Smooth muscle cell (in vitro differentiated cells): ENCODE data around the gene SLC25A34. TPM values are rescaled to one million over a fixed set of nuclear protein-coding genes. Genes with fewer than 3 reads are reported as not detected.
A peak's percentile ranks its signal among the peaks of the same experiment; 100 is the strongest.

Experiments used
- DNase-seq: peaks from one replicate; lab custom pipeline; 2025; ENCODE audit not compliant: unreplicated experiment; lab: John Stamatoyannopoulos, UW
- H2AFZ ChIP-seq: fragments of 200-600 bp; sonication (generic); 2 replicates; pipeline ENCODE4 v1.6.0; 2016; ENCODE audit warnings: antibody characterized with exemption, low read depth, mild to moderate bottlenecking
- H3F3A ChIP-seq: fragments of 200-600 bp; sonication (generic); 2 replicates; pipeline ENCODE4 v1.6.0; 2017; ENCODE audit warnings: antibody characterized with exemption, low read depth
- H3K27ac ChIP-seq: fragments of 200-600 bp; sonication (generic); 2 replicates; pipeline ENCODE4 v1.5.1; 2016; ENCODE audit warnings: low read depth, mild to moderate bottlenecking
- H3K27me3 ChIP-seq: fragments of 200-600 bp; sonication (generic); 2 replicates; pipeline ENCODE4 v1.6.1; 2016; ENCODE audit warnings: low read depth, mild to moderate bottlenecking
- H3K36me3 ChIP-seq: fragments of 200-600 bp; sonication (generic); 2 replicates; pipeline ENCODE4 v1.5.1; 2016; ENCODE audit warnings: low read depth
- H3K4me1 ChIP-seq: fragments of 200-600 bp; sonication (generic); 2 replicates; pipeline ENCODE4 v1.5.1; 2016; ENCODE audit warnings: low read depth
- H3K4me2 ChIP-seq: fragments of 200-600 bp; sonication (generic); 2 replicates; pipeline ENCODE4 v1.6.0; 2016; ENCODE audit warnings: mild to moderate bottlenecking
- H3K4me3 ChIP-seq: fragments of 200-600 bp; sonication (generic); 2 replicates; pipeline ENCODE4 v1.5.1; 2016; ENCODE audit warnings: mild to moderate bottlenecking
- H3K79me2 ChIP-seq: fragments of 200-600 bp; sonication (generic); 2 replicates; pipeline ENCODE4 v1.6.0; 2016; ENCODE audit warnings: low read depth, mild to moderate bottlenecking
- H3K9ac ChIP-seq: fragments of 200-600 bp; sonication (generic); 2 replicates; pipeline ENCODE4 v1.6.0; 2016; ENCODE audit warnings: low read depth
- H3K9me3 ChIP-seq: fragments of 200-600 bp; sonication (generic); replicated peaks from 2 replicates; pipeline ENCODE4 v1.5.1; 2016; ENCODE audit warnings: low read depth
- H4K20me1 ChIP-seq: fragments of 200-600 bp; sonication (generic); 2 replicates; pipeline ENCODE4 v1.6.0; 2016; ENCODE audit warnings: low read depth
- CTCF ChIP-seq: fragments of 200-600 bp; sonication (generic); IDR thresholded peaks from 2 replicates; pipeline ENCODE4 v1.5.1; 2017; ENCODE audit warnings: borderline replicate concordance, mild to moderate bottlenecking, antibody characterized with exemption; ENCODE audit not compliant: insufficient read depth, poor library complexity, severe bottlenecking
- WGBS: methylation state at CpG from one replicate; pipeline ENCODE4 v1.1.7; 2016; ENCODE audit warnings: low lambda C conversion rate; 5-methylcytosine and 5-hydroxymethylcytosine counted together
- polyA plus RNA-seq: library from polyadenylated mRNA; unstranded; fragments of >200 nt; fragmentation: Nextera tagmentation; extraction: Ambion mirVana; gene quantifications from 2 replicates; pipeline ENCODE4 v1.2.1, GENCODE V29; 2016
- total RNA-seq: library from RNA; depleted of rRNA; stranded (reverse); fragments of >200 nt; gene quantifications from 2 replicates; pipeline ENCODE4 v1.2.3, GENCODE V29; 2014

Gene SLC25A34
- total and polyA plus RNA-seq, 2 experiments from 2014 or later: 0.76 to 1.6 TPM

- no peak overlapping the region for H3K9ac ChIP-seq
- WGBS: 95% methylated on average over 15 of the region's 15 CpGs
- H3K27ac ChIP-seq: no peak overlapping the region
- H4K20me1 ChIP-seq: peaks cover 78% of the 10 kb centered on the region
- H3K4me3 ChIP-seq: no peak overlapping the region
- DNase-seq: no peak
- H3F3A ChIP-seq: peaks cover 8% of the 10 kb centered on the region
- no peak overlapping the region for H3K4me2 ChIP-seq
- H3K9me3 ChIP-seq: no peaks in the 10 kb centered on the region
- peaks cover 16% of the 10 kb centered on the region for H3K4me1 ChIP-seq
- no peaks in the 10 kb centered on the region for H3K27me3 ChIP-seq
- no peak for TF ChIP-seq CTCF
- peaks cover 46% of the 10 kb centered on the region for H3K79me2 ChIP-seq
- H3K36me3 ChIP-seq: no peaks in the 10 kb centered on the region
- H2AFZ ChIP-seq: no peak overlapping the region
Measured at GRCh38 chr1:15764890-15765289, 28.8 kb downstream of the SLC25A34 start.

DNA sequence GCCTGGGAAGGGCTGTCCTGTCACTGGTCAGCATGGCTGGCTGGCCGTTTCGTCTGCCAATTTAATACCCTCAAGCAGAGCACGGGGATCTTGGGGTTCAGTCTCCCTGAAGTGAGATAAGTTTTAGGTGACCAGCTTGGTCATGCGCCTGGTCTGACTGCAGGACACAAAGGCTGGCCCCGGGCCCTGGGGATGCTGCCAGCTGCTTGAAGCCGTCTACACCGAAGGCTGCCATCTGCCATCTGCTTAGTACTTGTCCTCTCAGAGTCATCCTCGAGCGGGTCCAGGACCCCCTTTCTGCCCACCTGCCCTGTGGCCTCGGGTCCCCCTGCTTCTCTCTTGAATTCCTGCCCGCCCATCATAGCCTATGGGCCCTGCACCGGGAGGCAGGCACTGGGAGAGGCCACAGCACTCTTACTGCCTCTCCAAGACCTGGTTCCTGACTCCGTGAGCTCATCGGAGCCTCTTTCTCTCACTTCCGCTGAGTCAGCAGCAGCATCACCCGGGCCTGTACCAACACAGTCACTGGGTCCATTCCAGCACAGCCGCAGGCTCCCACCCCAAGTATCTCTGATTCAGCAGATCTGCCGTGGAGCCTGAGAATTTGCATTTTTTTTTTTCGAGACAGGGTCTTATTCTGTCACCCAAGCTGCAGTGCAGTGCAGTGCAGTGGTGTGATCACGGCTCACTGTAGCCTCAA, 29.6 kb downstream of the SLC25A34 start:
- Histone ChIP-seq H2AFZ (no peak overlapping the region), H3K4me2 (no peak overlapping the region), H3K36me3 (no peaks in the 10 kb centered on the region), H3K27ac (peak overlapping the region; percentile 13), H3K79me2 (peaks cover 39% of the 10 kb centered on the region), H3K27me3 (no peaks in the 10 kb centered on the region), H3F3A (peaks cover 5% of the 10 kb centered on the region), H4K20me1 (peaks cover 77% of the 10 kb centered on the region), H3K9ac (no peak overlapping the region), H3K4me1 (peaks cover 11% of the 10 kb centered on the region), H3K9me3 (no peaks in the 10 kb centered on the region), H3K4me3 (no peak overlapping the region)
- 91% methylated on average over 20 of the region's 20 CpGs for WGBS
- TF ChIP-seq CTCF: no peak
- no peak for DNase-seq

DNA sequence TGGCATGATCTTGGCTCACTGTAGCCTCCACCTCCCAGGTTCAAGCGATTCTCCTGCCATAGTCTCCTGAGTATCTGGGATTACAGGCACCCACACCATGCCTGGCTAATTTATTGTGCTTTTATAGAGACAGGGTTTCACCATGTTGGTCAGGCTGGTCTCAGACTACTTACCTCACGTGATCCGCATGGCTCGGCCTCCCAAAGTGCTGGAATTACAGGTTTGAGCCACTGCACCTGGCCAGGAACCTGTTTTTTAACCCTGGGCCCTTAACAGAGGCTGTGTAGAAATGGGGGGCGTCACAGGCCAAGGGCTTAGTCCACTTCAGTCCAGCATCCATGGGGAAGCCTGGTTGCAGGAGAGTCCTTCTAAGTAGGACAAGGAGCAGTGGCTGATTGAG, 31.9 kb downstream of the SLC25A34 start:
- Histone ChIP-seq H3K4me1 (no peaks in the 10 kb centered on the region), H3K9me3 (no peaks in the 10 kb centered on the region), H3K4me2 (no peak overlapping the region), H2AFZ (no peak overlapping the region), H3K79me2 (peaks cover 18% of the 10 kb centered on the region), H3K27ac (no peak overlapping the region), H3K9ac (no peak overlapping the region), H3F3A (no peaks in the 10 kb centered on the region), H3K27me3 (no peaks in the 10 kb centered on the region), H3K4me3 (no peak overlapping the region), H4K20me1 (peaks cover 68% of the 10 kb centered on the region), H3K36me3 (peaks cover 5% of the 10 kb centered on the region)
- no peak for DNase-seq
- 91% methylated on average over 5 of the region's 5 CpGs for WGBS
- TF ChIP-seq CTCF: no peak

DNA sequence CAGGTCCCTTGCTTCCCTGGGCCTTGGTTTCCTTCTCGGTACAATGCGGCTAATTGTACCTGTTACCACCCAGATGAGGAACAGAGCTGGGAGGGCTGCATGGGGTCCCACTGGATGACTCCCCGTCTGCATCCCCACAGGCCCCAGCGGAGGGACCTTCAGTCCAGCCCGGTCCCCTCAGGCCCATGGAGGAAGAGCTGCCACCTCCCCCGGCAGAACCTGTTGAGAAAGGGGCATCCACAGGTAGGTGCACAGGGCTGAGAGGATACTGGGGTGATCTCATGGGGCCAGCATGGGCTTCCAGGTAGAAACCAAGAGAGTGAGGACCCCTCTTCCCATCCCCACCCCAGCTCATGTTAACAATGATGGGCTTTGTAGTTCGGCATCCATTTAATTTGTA, 32.3 kb downstream of the SLC25A34 start:
- no peaks in the 10 kb centered on the region for H3K27me3 ChIP-seq
- no peak overlapping the region for H3K9ac ChIP-seq
- H3K4me3 ChIP-seq: no peak overlapping the region
- no peak for DNase-seq
- peaks cover 16% of the 10 kb centered on the region for H3K79me2 ChIP-seq
- WGBS: 94% methylated on average over 7 of the region's 7 CpGs
- peaks cover 5% of the 10 kb centered on the region for H3K36me3 ChIP-seq
- no peak overlapping the region for H3K4me2 ChIP-seq
- H3K27ac ChIP-seq: no peak overlapping the region
- H2AFZ ChIP-seq: no peak overlapping the region
- H3F3A ChIP-seq: no peaks in the 10 kb centered on the region
- no peaks in the 10 kb centered on the region for H3K9me3 ChIP-seq
- no peaks in the 10 kb centered on the region for H3K4me1 ChIP-seq
- H4K20me1 ChIP-seq: peaks cover 64% of the 10 kb centered on the region
- TF ChIP-seq CTCF: no peak
